Endothelial cell of umbilical vein (primary cell): ENCODE data around the gene DEF6. TPM values are rescaled to one million over a fixed set of nuclear protein-coding genes. Genes with fewer than 3 reads are reported as not detected.

Experiments used
- BruUV-seq: library from RNA; stranded (reverse); fragments of 400-500 nt; replicated peaks from 2 replicates; lab custom pipeline; 2021; lab: Mats Ljungman, UMichigan
- CTCF ChIA-PET: fragments of 300-600, 350-600 bp; sonication (Branson Sonifier 250); formaldehyde crosslinking; loops from one replicate; lab custom pipeline; 2021; ENCODE audit warnings: antibody characterized with exemption, inconsistent platforms; lab: Charles Lee
- POLR2A ChIA-PET: fragments of 300-600, 350-600 bp; sonication (Branson Sonifier 250); formaldehyde crosslinking; loops from one replicate; lab custom pipeline; 2021; ENCODE audit warnings: antibody characterized with exemption, inconsistent platforms; lab: Charles Lee
- DNase-seq: peaks from one replicate; pipeline ENCODE4 v3.0.0-alpha.2; 2011; ENCODE audit warnings: low read depth, low spot score
- FAIRE-seq: peaks from 2 replicates; lab custom pipeline; 2011; peaks lifted over from hg19 to GRCh38; lab: Jason Lieb, UNC
- H2AFZ ChIP-seq: 2 replicates; pipeline ENCODE4 v1.6.0; 2012; ENCODE audit warnings: low read depth, low read length, control low read depth, inconsistent platforms
- H3K27ac ChIP-seq: 2 replicates; pipeline ENCODE4 v1.5.1; 2011; ENCODE audit warnings: low read depth, mild to moderate bottlenecking, control low read depth, low read length, moderate library complexity; ENCODE audit not compliant: insufficient read depth
- H3K27me3 ChIP-seq, 2 experiments: 2 replicates each; pipeline versions ENCODE4 v1.6.0 to v1.6.1; 2011; ENCODE audit warnings: low read length in 2 of 2, mixed read lengths in 1 of 2; ENCODE audit not compliant: control insufficient read depth in 2 of 2, insufficient read depth in 2 of 2
- H3K36me3 ChIP-seq, 2 experiments: 2 replicates in 1 of 2; 3 replicates in 1 of 2; pipeline ENCODE4 v1.5.1; 2011; ENCODE audit warnings: low read length in 2 of 2, mild to moderate bottlenecking in 1 of 2, moderate library complexity in 1 of 2; ENCODE audit not compliant: control insufficient read depth in 2 of 2, insufficient read depth in 2 of 2; ENCODE audit errors: extremely low read depth in 1 of 2
- H3K4me1 ChIP-seq: 3 replicates; pipeline ENCODE4 v1.5.1; 2011; ENCODE audit warnings: mild to moderate bottlenecking, low read length; ENCODE audit not compliant: control insufficient read depth, insufficient read depth; ENCODE audit errors: extremely low read depth
- H3K4me2 ChIP-seq: 2 replicates; pipeline ENCODE4 v1.6.1; 2011; ENCODE audit warnings: low read length, control low read depth, mixed read lengths; ENCODE audit not compliant: insufficient read depth
- H3K4me3 ChIP-seq, 3 experiments: fragments of 200-600 bp in 1 of 3; sonication (generic), shearing (Covaris generic) in 1 of 3; replicated peaks in 1 of 3; 2 replicates each; pipeline ENCODE4 v1.5.1; 2011 to 2016; ENCODE audit warnings: control low read depth in 3 of 3, low read length in 3 of 3, mild to moderate bottlenecking in 2 of 3, inconsistent platforms in 1 of 3, low read depth in 1 of 3, moderate library complexity in 1 of 3; ENCODE audit not compliant: insufficient read depth in 1 of 3
- H3K79me2 ChIP-seq: 2 replicates; pipeline ENCODE4 v1.6.0; 2012; ENCODE audit warnings: low read length, inconsistent platforms; ENCODE audit not compliant: control insufficient read depth, insufficient read depth
- H3K9ac ChIP-seq: replicated peaks from 2 replicates; pipeline ENCODE3; 2011; ENCODE audit warnings: low read length, control low read depth; ENCODE audit not compliant: insufficient read depth; ENCODE audit errors: extremely low read depth
- H3K9me1 ChIP-seq: replicated peaks from 3 replicates; pipeline ENCODE4 v1.6.0; 2011; ENCODE audit warnings: mild to moderate bottlenecking, low read length; ENCODE audit not compliant: control insufficient read depth, insufficient read depth; ENCODE audit errors: extremely low read depth
- H3K9me3 ChIP-seq: replicated peaks from 2 replicates; pipeline ENCODE4 v1.5.1; 2012; ENCODE audit warnings: low read length, inconsistent platforms; ENCODE audit not compliant: control insufficient read depth, insufficient read depth
- H4K20me1 ChIP-seq: replicated peaks from 2 replicates; pipeline ENCODE3; 2011; ENCODE audit warnings: mild to moderate bottlenecking, low read length; ENCODE audit not compliant: control insufficient read depth, insufficient read depth; ENCODE audit errors: extremely low read depth
- EZH2 ChIP-seq: IDR thresholded peaks from 2 replicates; pipeline ENCODE4 v1.6.1; 2012; ENCODE audit warnings: borderline replicate concordance, low read depth, mild to moderate bottlenecking, moderate library complexity, low read length, inconsistent platforms; ENCODE audit not compliant: severe bottlenecking
- FOS ChIP-seq: IDR thresholded peaks from 2 replicates; pipeline ENCODE4 v1.6.1; 2011; ENCODE audit warnings: mild to moderate bottlenecking, low read length, moderate library complexity, borderline replicate concordance; ENCODE audit not compliant: insufficient read depth
- GATA2 ChIP-seq: IDR thresholded peaks from 2 replicates; pipeline ENCODE4 v1.7.0; 2011; ENCODE audit warnings: low read depth, mild to moderate bottlenecking, moderate library complexity, mixed read lengths, low read length; ENCODE audit not compliant: insufficient read length, insufficient read depth
- JUN ChIP-seq: IDR thresholded peaks from 2 replicates; pipeline ENCODE4 v1.6.1; 2011; ENCODE audit warnings: borderline replicate concordance, low read depth; ENCODE audit not compliant: insufficient read length, insufficient read depth
- MAX ChIP-seq: IDR thresholded peaks from 2 replicates; pipeline ENCODE4 v1.6.1; 2011; ENCODE audit not compliant: insufficient read depth, insufficient read length
- MYC ChIP-seq: IDR thresholded peaks from one replicate; pipeline ENCODE4 v1.6.1; 2011; ENCODE audit warnings: mild to moderate bottlenecking, low read depth, low read length
- POLR2A ChIP-seq: IDR thresholded peaks from 2 replicates; pipeline ENCODE4 v1.6.1; 2012; ENCODE audit warnings: low read depth, mild to moderate bottlenecking, control low read depth, low read length
- POLR2AphosphoS5 ChIP-seq: IDR thresholded peaks from 2 replicates; pipeline ENCODE4 v1.6.1; 2012; ENCODE audit warnings: low read depth, mild to moderate bottlenecking, control low read depth, low read length, moderate library complexity; ENCODE audit not compliant: insufficient read depth
- dilution Hi-C: fragments of 300-500 bp; cut with MboI; formaldehyde crosslinking; loops from one replicate; pipeline ENCODE4 v1.15.0; 2019; ENCODE audit warnings: low sequenced_read_pairs; ENCODE audit not compliant: extremely low pct_ligation_motif_present
- intact Hi-C: fragments of 100-400 bp; cut with micrococcal nuclease; formaldehyde crosslinking; loops from one replicate; pipeline ENCODE4 v1.10.0; 2022
- polyA plus RNA-seq, 4 experiments: library from polyadenylated mRNA; depleted of rRNA in 3 of 4; stranded (reverse) in 3 of 4; unstranded in 1 of 4; fragments of >200 nt; gene quantifications; 2 replicates each; pipeline versions ENCODE4 v1.2.1 to v1.2.3, GENCODE V29; 2011 to 2012; ENCODE audit warnings: missing spikeins in 1 of 4
- total RNA-seq: library from RNA; stranded (reverse); gene quantifications from 2 replicates; pipeline ENCODE4 v1.2.3, GENCODE V29; 2021
- TF ChIP-seq, protein P1 (sequence below), 2 donors: IDR thresholded peaks; 1 replicate in 1 of 2; 2 replicates in 1 of 2; pipeline ENCODE4 v1.5.1; 2011; ENCODE audit warnings: low read length in 2 of 2, mild to moderate bottlenecking in 2 of 2, moderate library complexity in 2 of 2, control low read depth in 1 of 2, inconsistent platforms in 1 of 2, low read depth in 1 of 2; ENCODE audit not compliant: insufficient read depth in 1 of 2; ENCODE audit errors: extremely low read depth in 1 of 2

Gene DEF6
- total and polyA plus RNA-seq, 2 donors (not counting 3 experiments of a cell fraction or from before 2014, with no cell fraction given): 0.59 to 0.77 TPM

GRCh38 chr6:35356391-35356790 is 58.8 kb downstream of the DEF6 start:
- ChIA-PET CTCF (interaction anchor here (0.7 to 1.2 kb wide), 4 partner anchors 35 to 91 kb away, joined by 3 read pairs; no protein-coding TSS in a partner anchor), POLR2A (no interaction called here)
- Histone ChIP-seq H2AFZ (no peak overlapping the region), H3K9me1 (no peaks in the 10 kb centered on the region), H3K36me3 (peaks cover 0 to 8% of the 10 kb centered on the region in 2 experiments), H3K9me3 (no peaks in the 10 kb centered on the region), H4K20me1 (no peaks in the 10 kb centered on the region), H3K4me3 (no peak overlapping the region), H3K9ac (no peak overlapping the region), H3K79me2 (no peaks in the 10 kb centered on the region), H3K27me3 (no peaks in the 10 kb centered on the region), H3K4me2 (no peak overlapping the region), H3K4me1 (no peaks in the 10 kb centered on the region), H3K27ac (no peak overlapping the region)
- no peak for FAIRE-seq
- dilution Hi-C loops: no loop called here
- BruUV-seq: no TSS peak
- DNase-seq: no peak
- TF ChIP-seq EZH2 (no peak), POLR2A (no peak), POLR2AphosphoS5 (no peak), JUN (no peak)
- TF ChIP-seq, protein P1, sequence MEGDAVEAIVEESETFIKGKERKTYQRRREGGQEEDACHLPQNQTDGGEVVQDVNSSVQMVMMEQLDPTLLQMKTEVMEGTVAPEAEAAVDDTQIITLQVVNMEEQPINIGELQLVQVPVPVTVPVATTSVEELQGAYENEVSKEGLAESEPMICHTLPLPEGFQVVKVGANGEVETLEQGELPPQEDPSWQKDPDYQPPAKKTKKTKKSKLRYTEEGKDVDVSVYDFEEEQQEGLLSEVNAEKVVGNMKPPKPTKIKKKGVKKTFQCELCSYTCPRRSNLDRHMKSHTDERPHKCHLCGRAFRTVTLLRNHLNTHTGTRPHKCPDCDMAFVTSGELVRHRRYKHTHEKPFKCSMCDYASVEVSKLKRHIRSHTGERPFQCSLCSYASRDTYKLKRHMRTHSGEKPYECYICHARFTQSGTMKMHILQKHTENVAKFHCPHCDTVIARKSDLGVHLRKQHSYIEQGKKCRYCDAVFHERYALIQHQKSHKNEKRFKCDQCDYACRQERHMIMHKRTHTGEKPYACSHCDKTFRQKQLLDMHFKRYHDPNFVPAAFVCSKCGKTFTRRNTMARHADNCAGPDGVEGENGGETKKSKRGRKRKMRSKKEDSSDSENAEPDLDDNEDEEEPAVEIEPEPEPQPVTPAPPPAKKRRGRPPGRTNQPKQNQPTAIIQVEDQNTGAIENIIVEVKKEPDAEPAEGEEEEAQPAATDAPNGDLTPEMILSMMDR (IDR thresholded peaks at IDR 0.05; ENCODE audit: extremely low read depth in 1 of 2, insufficient read depth in 1 of 2, low read depth in 1 of 2, low read length in 2 of 2): no peak
- intact Hi-C loops: no loop called here

DNA sequence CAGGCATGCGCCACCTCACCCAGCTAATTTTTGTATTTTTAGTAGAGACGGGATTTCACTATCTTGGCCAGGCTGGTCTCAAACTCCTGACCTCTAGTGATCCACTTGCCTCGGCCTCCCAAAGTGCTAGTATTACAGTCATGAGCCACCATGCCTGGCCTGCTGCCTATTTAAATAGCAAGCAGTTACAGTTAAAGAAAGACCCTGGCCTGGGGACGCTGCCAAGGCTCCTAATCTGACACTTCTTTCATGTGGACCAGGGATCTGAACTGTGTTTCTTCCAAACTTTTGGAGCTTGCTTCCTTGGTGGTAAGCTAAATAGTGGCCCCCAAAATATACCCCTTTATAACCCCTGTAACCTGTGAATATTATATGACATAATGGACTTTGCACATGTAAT is 60.1 kb downstream of the DEF6 start:
- BruUV-seq: no TSS peak
- H2AFZ ChIP-seq: no peak overlapping the region
- intact Hi-C loops (no loop called here), dilution Hi-C loops (no loop called here)
- TF ChIP-seq JUN (no peak), GATA2 (no peak), POLR2AphosphoS5 (no peak), POLR2A (no peak), MYC (no peak), MAX (no peak), FOS (no peak), EZH2 (no peak)
- TF ChIP-seq, protein P1 (IDR thresholded peaks at IDR 0.05; ENCODE audit: extremely low read depth in 1 of 2, insufficient read depth in 1 of 2, low read depth in 1 of 2, low read length in 2 of 2): no peak
- H3K9me1 ChIP-seq: no peaks in the 10 kb centered on the region
- CTCF ChIA-PET: no interaction called here
- no peak overlapping the region for H3K9ac ChIP-seq
- H3K27ac ChIP-seq: no peak overlapping the region
- H3K36me3 ChIP-seq: peaks cover 0 to 6% of the 10 kb centered on the region in 2 experiments
- FAIRE-seq (no peak), DNase-seq (no peak)
- H3K79me2 ChIP-seq: peaks cover 2% of the 10 kb centered on the region
- POLR2A ChIA-PET: no interaction called here
- H3K27me3 ChIP-seq: no peaks in the 10 kb centered on the region
- H3K4me2 ChIP-seq: no peak overlapping the region
- H3K4me3 ChIP-seq: no peak overlapping the region
- H3K4me1 ChIP-seq: no peaks in the 10 kb centered on the region
- H3K9me3 ChIP-seq: no peaks in the 10 kb centered on the region
- H4K20me1 ChIP-seq: no peaks in the 10 kb centered on the region
